CD14-positive monocyte (primary cell): Measurements from ENCODE around the gene RPS6KL1. TPM values are rescaled to one million over a fixed set of nuclear protein-coding genes. Genes with fewer than 3 reads are reported as not detected.

Source experiments
- DNase-seq, 3 donors: peaks; one replicate each; pipeline ENCODE4 v3.0.0-alpha.2; 2011 to 2022
- H2AFZ ChIP-seq: 2 replicates; pipeline ENCODE4 v1.6.0; 2012; ENCODE audit warnings: mild to moderate bottlenecking, low read depth, low read length, inconsistent platforms; ENCODE audit not compliant: insufficient read depth, poor library complexity, severe bottlenecking
- H3K27ac ChIP-seq, 2 donors: 1 replicate in 1 of 2; 2 replicates in 1 of 2; pipeline ENCODE4 v1.5.1; 2012 to 2013; ENCODE audit warnings: low read length in 2 of 2, control low read depth in 1 of 2, inconsistent platforms in 1 of 2, low read depth in 1 of 2, mild to moderate bottlenecking in 1 of 2
- H3K27me3 ChIP-seq, 2 donors: one replicate each; pipeline versions ENCODE4 v1.6.0 to v1.6.1; 2011 to 2013; ENCODE audit warnings: low read length in 2 of 2; ENCODE audit not compliant: control insufficient read depth in 2 of 2, insufficient read depth in 2 of 2
- H3K36me3 ChIP-seq, 2 donors: replicated peaks in 1 of 2; 1 replicate in 1 of 2; 2 replicates in 1 of 2; pipeline versions ENCODE4 v1.5.1 to v1.6.1; 2012 to 2013; ENCODE audit warnings: low read length in 2 of 2, control low read depth in 1 of 2, inconsistent platforms in 1 of 2, mild to moderate bottlenecking in 1 of 2; ENCODE audit not compliant: insufficient read depth in 2 of 2, control insufficient read depth in 1 of 2
- H3K4me1 ChIP-seq, 2 donors: 1 replicate in 1 of 2; 2 replicates in 1 of 2; pipeline versions ENCODE4 v1.5.1 to v1.6.1; 2012 to 2013; ENCODE audit warnings: low read length in 2 of 2, control low read depth in 1 of 2, inconsistent platforms in 1 of 2, mild to moderate bottlenecking in 1 of 2, moderate library complexity in 1 of 2; ENCODE audit not compliant: insufficient read depth in 2 of 2, control insufficient read depth in 1 of 2
- H3K4me2 ChIP-seq: replicated peaks from 2 replicates; pipeline ENCODE3; 2012; ENCODE audit warnings: low read length, moderate library complexity, mild to moderate bottlenecking; ENCODE audit not compliant: poor library complexity, severe bottlenecking; ENCODE audit errors: extremely low read depth
- H3K4me3 ChIP-seq, 3 experiments: fragments of 200-600 bp in 1 of 3; sonication (generic) in 1 of 3; replicated peaks in 1 of 3; 1 replicate in 2 of 3; 2 replicates in 1 of 3; pipeline ENCODE4 v1.5.1; 2011 to 2013; ENCODE audit warnings: low read length in 3 of 3, mild to moderate bottlenecking in 3 of 3, control low read depth in 2 of 3, low read depth in 2 of 3, inconsistent platforms in 1 of 3, moderate library complexity in 1 of 3
- H3K79me2 ChIP-seq: 2 replicates; pipeline ENCODE4 v1.6.0; 2012; ENCODE audit warnings: mild to moderate bottlenecking, control low read depth, inconsistent platforms, low read length, moderate library complexity; ENCODE audit not compliant: insufficient read depth
- H3K9ac ChIP-seq: 2 replicates; pipeline ENCODE4 v1.6.0; 2017; ENCODE audit warnings: low read length, mild to moderate bottlenecking; ENCODE audit not compliant: insufficient read depth, poor library complexity, severe bottlenecking
- H3K9me3 ChIP-seq, 2 donors: replicated peaks in 1 of 2; 1 replicate in 1 of 2; 2 replicates in 1 of 2; pipeline versions ENCODE4 v1.5.1 to v1.6.1; 2012 to 2013; ENCODE audit warnings: low read length in 2 of 2, control low read depth in 1 of 2; ENCODE audit not compliant: control insufficient read depth in 1 of 2, insufficient read depth in 1 of 2
- H4K20me1 ChIP-seq: 2 replicates; pipeline ENCODE4 v1.6.0; 2012; ENCODE audit warnings: mild to moderate bottlenecking, low read length, control low read depth, moderate library complexity; ENCODE audit not compliant: insufficient read depth
- H3K27ac Mint-ChIP-seq, 7 donors: one replicate each; pipeline ENCODE4 v1.8.0; 2020; ENCODE audit warnings: mild to moderate bottlenecking in 7 of 7, mixed read lengths in 7 of 7, moderate library complexity in 6 of 7, inconsistent platforms in 2 of 7
- H3K27me3 Mint-ChIP-seq, 3 donors: one replicate each; pipeline ENCODE4 v1.8.0; 2021 to 2022; ENCODE audit warnings: low read depth in 3 of 3, mild to moderate bottlenecking in 3 of 3, mixed read lengths in 3 of 3, moderate library complexity in 3 of 3, inconsistent platforms in 1 of 3
- H3K36me3 Mint-ChIP-seq, 2 donors: one replicate each; pipeline ENCODE4 v1.8.0; 2020; ENCODE audit warnings: mixed read lengths in 2 of 2, inconsistent platforms in 1 of 2, mild to moderate bottlenecking in 1 of 2
- H3K4me1 Mint-ChIP-seq: one replicate; pipeline ENCODE4 v1.8.0; 2020; ENCODE audit warnings: mild to moderate bottlenecking, mixed read lengths
- H3K4me3 Mint-ChIP-seq, 2 donors: one replicate each; pipeline ENCODE4 v1.8.0; 2020; ENCODE audit warnings: mild to moderate bottlenecking in 2 of 2, mixed read lengths in 2 of 2, moderate library complexity in 1 of 2
- H3K9me3 Mint-ChIP-seq, 7 donors: one replicate each; pipeline ENCODE4 v1.8.0; 2020 to 2022; ENCODE audit warnings: mixed read lengths in 7 of 7, mild to moderate bottlenecking in 6 of 7, moderate library complexity in 6 of 7, inconsistent platforms in 2 of 7
- WGBS: methylation state at CpG from one replicate; pipeline ENCODE4 v1.1.5; 2013; ENCODE audit warnings: missing lambda C conversion rate; ENCODE audit not compliant: insufficient coverage; 5-methylcytosine and 5-hydroxymethylcytosine counted together
- intact Hi-C, 2 donors: fragments of 100-400 bp; cut with micrococcal nuclease; formaldehyde crosslinking; loops; one replicate each; pipeline versions ENCODE4 v1.15.0 to v1.15.1; 2023
- polyA plus RNA-seq, 3 donors: library from polyadenylated mRNA; depleted of rRNA in 1 of 3; unstranded in 2 of 3; stranded (reverse) in 1 of 3; fragments of 300-500 nt in 2 of 3; fragments of >200 nt in 1 of 3; fragmentation: Illumina TruSeq in 2 of 3; gene quantifications; 1 replicate in 2 of 3; 2 replicates in 1 of 3; pipeline ENCODE4 v1.2.3, GENCODE V29; 2012 to 2021
- TF ChIP-seq, protein P1 (sequence below): fragments of 200-600 bp; IDR thresholded peaks from one replicate; pipeline ENCODE4 v1.8.0; 2022; ENCODE audit warnings: antibody characterized with exemption, mild to moderate bottlenecking

The RPS6KL1 gene
- polyA plus RNA-seq, 3 donors: 0.13 TPM; not detected in 2

DNA sequence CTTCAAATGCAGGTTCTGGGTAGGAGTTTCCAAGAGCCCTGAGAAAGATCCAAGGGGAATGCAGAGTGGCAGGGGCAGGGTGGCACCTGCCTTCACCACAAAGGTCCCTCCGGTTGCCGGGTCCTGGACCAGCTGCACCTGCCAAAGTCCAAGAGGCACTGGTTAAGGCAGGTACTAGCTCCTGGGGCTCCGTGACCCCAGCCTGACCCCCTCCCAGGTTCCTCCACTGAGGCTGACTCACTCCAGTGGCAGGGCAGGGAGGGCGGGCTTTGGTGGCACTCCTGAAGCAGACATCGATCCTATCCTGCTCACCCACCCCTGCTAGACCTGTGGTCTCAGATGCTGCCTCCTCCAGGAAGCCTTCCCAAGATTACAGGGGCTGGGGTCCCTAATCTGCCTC is 11.4 kb downstream of the RPS6KL1 start:
- TF ChIP-seq, protein P1, sequence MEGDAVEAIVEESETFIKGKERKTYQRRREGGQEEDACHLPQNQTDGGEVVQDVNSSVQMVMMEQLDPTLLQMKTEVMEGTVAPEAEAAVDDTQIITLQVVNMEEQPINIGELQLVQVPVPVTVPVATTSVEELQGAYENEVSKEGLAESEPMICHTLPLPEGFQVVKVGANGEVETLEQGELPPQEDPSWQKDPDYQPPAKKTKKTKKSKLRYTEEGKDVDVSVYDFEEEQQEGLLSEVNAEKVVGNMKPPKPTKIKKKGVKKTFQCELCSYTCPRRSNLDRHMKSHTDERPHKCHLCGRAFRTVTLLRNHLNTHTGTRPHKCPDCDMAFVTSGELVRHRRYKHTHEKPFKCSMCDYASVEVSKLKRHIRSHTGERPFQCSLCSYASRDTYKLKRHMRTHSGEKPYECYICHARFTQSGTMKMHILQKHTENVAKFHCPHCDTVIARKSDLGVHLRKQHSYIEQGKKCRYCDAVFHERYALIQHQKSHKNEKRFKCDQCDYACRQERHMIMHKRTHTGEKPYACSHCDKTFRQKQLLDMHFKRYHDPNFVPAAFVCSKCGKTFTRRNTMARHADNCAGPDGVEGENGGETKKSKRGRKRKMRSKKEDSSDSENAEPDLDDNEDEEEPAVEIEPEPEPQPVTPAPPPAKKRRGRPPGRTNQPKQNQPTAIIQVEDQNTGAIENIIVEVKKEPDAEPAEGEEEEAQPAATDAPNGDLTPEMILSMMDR: no peak
- 100% methylated on average over 4 of the region's 5 CpGs for WGBS
- H3K4me2 ChIP-seq: no peak overlapping the region

DNA sequence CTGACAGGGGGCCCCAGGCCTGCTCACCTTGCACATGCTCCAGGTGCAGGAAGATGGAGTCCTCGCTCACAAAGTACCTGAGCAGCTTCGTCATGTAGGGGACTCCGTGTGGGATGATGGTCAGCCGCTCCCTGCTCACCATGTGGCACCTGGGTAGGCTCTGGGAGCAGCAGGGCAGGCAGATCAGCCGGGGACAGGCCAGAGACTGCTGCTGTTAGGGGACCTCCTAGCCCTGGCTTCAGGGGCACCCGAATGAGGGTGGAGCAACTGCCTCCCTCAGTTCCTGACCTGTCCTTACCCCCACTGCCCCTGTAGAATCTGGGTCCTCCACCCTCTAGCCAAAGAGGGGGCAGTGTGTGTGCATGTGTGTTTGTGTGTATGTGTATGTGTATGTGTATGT is 11.8 kb downstream of the RPS6KL1 start:
- H3K27me3 Mint-ChIP-seq: peaks cover 0 to 3% (median 0%) of the 10 kb centered on the region in 3 donors
- 92% methylated on average over 5 of the region's 6 CpGs for WGBS
- no peaks in the 10 kb centered on the region for H3K4me1 ChIP-seq
- H2AFZ ChIP-seq: no peak overlapping the region
- no peak for DNase-seq
- peaks cover 1% of the 10 kb centered on the region for H3K4me1 Mint-ChIP-seq
- no peak overlapping the region for H3K9ac ChIP-seq
- no peak overlapping the region for H3K27ac ChIP-seq
- H3K4me3 ChIP-seq: no peak overlapping the region
- no peaks in the 10 kb centered on the region for H3K9me3 ChIP-seq
- intact Hi-C loops: loop anchor here (2.0 to 5.0 kb wide), 2 partner anchors 176 to 178 kb away; no protein-coding TSS in a partner anchor
- H3K27me3 ChIP-seq: no peaks in the 10 kb centered on the region
- no peaks in the 10 kb centered on the region for H3K79me2 ChIP-seq
- H3K4me2 ChIP-seq: no peak overlapping the region
- H3K9me3 Mint-ChIP-seq: no peaks in the 10 kb centered on the region
- no peaks in the 10 kb centered on the region for H4K20me1 ChIP-seq
- no peak overlapping the region for H3K4me3 Mint-ChIP-seq
- TF ChIP-seq, protein P1: no peak
- peaks cover 0 to 5% of the 10 kb centered on the region in 2 donors for H3K36me3 ChIP-seq
- H3K36me3 Mint-ChIP-seq: peaks cover 4 to 9% of the 10 kb centered on the region in 2 donors
- H3K27ac Mint-ChIP-seq: no peak overlapping the region

More for the DNA sequence above, 11.4 kb downstream of the RPS6KL1 start:
- Histone ChIP-seq H2AFZ (no peak overlapping the region), H4K20me1 (no peaks in the 10 kb centered on the region), H3K36me3 (peaks cover 0 to 1% of the 10 kb centered on the region in 2 donors), H3K79me2 (no peaks in the 10 kb centered on the region), H3K4me3 (no peak overlapping the region), H3K9me3 (no peaks in the 10 kb centered on the region), H3K27me3 (no peaks in the 10 kb centered on the region), H3K4me1 (no peaks in the 10 kb centered on the region), H3K27ac (no peak overlapping the region), H3K9ac (no peak overlapping the region)
- intact Hi-C loops: loop anchor here (2.0 to 5.0 kb wide), 2 partner anchors 176 to 177 kb away; no protein-coding TSS in a partner anchor
- H3K27me3 Mint-ChIP-seq: peaks cover 0 to 3% (median 1%) of the 10 kb centered on the region in 3 donors
- no peak for DNase-seq
- peaks cover under 1 to 6% of the 10 kb centered on the region in 2 donors for H3K36me3 Mint-ChIP-seq
- H3K4me3 Mint-ChIP-seq: no peak overlapping the region
- H3K4me1 Mint-ChIP-seq: peaks cover 1% of the 10 kb centered on the region
- no peak overlapping the region for H3K27ac Mint-ChIP-seq
- H3K9me3 Mint-ChIP-seq: no peaks in the 10 kb centered on the region
